GM19455 (cell line): Measurements from ENCODE around the gene CBL.
"Not testable (repeated sequence)": the region's sequence is repeated elsewhere in the genome, so short reads cannot be mapped to it uniquely, and the experiment has no call there.

Experiments
- ATAC-seq: cut with Tn5 transposase; IDR thresholded peaks from one replicate; pipeline ENCODE4 v1.9.1; 2021; ENCODE audit not compliant: unreplicated experiment

Gene CBL

GRCh38 chr11:119184399-119184798 is 21.7 kb upstream of the CBL start:
- ATAC-seq, result not testable (repeated sequence)

- no peak for ATAC-seq
Observed at GRCh38 chr11:119185981-119186634, 20.0 kb upstream of the CBL start.

- no peak for ATAC-seq
Observed at GRCh38 chr11:119187123-119187892, 18.8 kb upstream of the CBL start.

- ATAC-seq, result no peak
Observed at GRCh38 chr11:119188067-119188466, 18.1 kb upstream of the CBL start.

GRCh38 chr11:119188887-119189286 is 17.3 kb upstream of the CBL start:
- ATAC-seq, result no peak

- no peak for ATAC-seq
Observed at GRCh38 chr11:119189393-119189792, 16.7 kb upstream of the CBL start.

- ATAC-seq, result no peak
Observed at GRCh38 chr11:119190531-119190930, 15.6 kb upstream of the CBL start.

- not testable (repeated sequence) for ATAC-seq
Observed at GRCh38 chr11:119191265-119191664, 14.9 kb upstream of the CBL start.

- ATAC-seq, result no peak
Observed at GRCh38 chr11:119192111-119192510, 14.0 kb upstream of the CBL start.

GRCh38 chr11:119193001-119193400 is 13.1 kb upstream of the CBL start:
- no peak for ATAC-seq

GRCh38 chr11:119193626-119194025 is 12.5 kb upstream of the CBL start:
- ATAC-seq, result no peak

GRCh38 chr11:119194811-119195440 is 11.2 kb upstream of the CBL start:
- ATAC-seq, result no peak

GRCh38 chr11:119195680-119196079 is 10.5 kb upstream of the CBL start:
- ATAC-seq, result no peak

- ATAC-seq, result no peak
Observed at GRCh38 chr11:119196833-119197483, 9.2 kb upstream of the CBL start.

GRCh38 chr11:119198925-119199324 is 7.2 kb upstream of the CBL start:
- no peak for ATAC-seq

GRCh38 chr11:119201236-119201635 is 4.9 kb upstream of the CBL start:
- ATAC-seq, result not testable (repeated sequence)

GRCh38 chr11:119202554-119202953 is 3.6 kb upstream of the CBL start:
- ATAC-seq, result no peak

GRCh38 chr11:119204066-119204465 is 2.1 kb upstream of the CBL start:
- no peak for ATAC-seq

- no peak for ATAC-seq
Observed at GRCh38 chr11:119205080-119205479, 1.1 kb upstream of the CBL start.

- ATAC-seq, result peak; percentile 23
Observed at GRCh38 chr11:119206511-119207414, 624 bp downstream of the CBL start.
